ENCODE results near the gene FSCN2.
"Not testable (repeated sequence)": the region's sequence is repeated elsewhere in the genome, so short reads cannot be mapped to it uniquely, and the experiment has no call there.

The FSCN2 gene

GRCh38 chr17:81579298-81579697 is 51.1 kb downstream of the FSCN2 start:
- DNase-seq, result no peak

- DNase-seq, result no peak
These were observed 51.7 kb downstream of the FSCN2 start for GRCh38 chr17:81579821-81580321.

- no peak for DNase-seq
These were observed 52.3 kb downstream of the FSCN2 start for GRCh38 chr17:81580481-81580880.

GRCh38 chr17:81581758-81582157 is 53.6 kb downstream of the FSCN2 start:
- DNase-seq, result no peak

- DNase-seq, result no peak
These were observed 54.2 kb downstream of the FSCN2 start for GRCh38 chr17:81582341-81582740.

- DNase-seq, result no peak
These were observed 54.6 kb downstream of the FSCN2 start for GRCh38 chr17:81582749-81583148.

- no peak for DNase-seq
These were observed 55.6 kb downstream of the FSCN2 start for GRCh38 chr17:81583589-81584342.

- DNase-seq, result not testable (repeated sequence)
These were observed 56.6 kb downstream of the FSCN2 start for GRCh38 chr17:81584771-81585170.

- no peak for DNase-seq
These were observed 57.9 kb downstream of the FSCN2 start for GRCh38 chr17:81586096-81586495.
